H1 (cell line): ENCODE data around the gene MOCS3.

Experiments used
- ASH2L ChIP-seq: fragments of 200-600, 300-600 bp; sonication (generic); IDR thresholded peaks from one replicate; pipeline ENCODE4 v1.7.1; 2017; ENCODE audit warnings: low read length
- BCL11A ChIP-seq, 2 experiments: IDR thresholded peaks; one replicate each; pipeline ENCODE4 v1.6.1; 2011; ENCODE audit warnings: low read depth in 2 of 2, low read length in 2 of 2, mild to moderate bottlenecking in 2 of 2
- EP300 ChIP-seq, 2 experiments: IDR thresholded peaks; 1 replicate in 1 of 2; 2 replicates in 1 of 2; pipeline ENCODE4 v1.6.1; 2011 to 2012; ENCODE audit warnings: low read depth in 2 of 2, low read length in 2 of 2, mild to moderate bottlenecking in 2 of 2, borderline replicate concordance in 1 of 2, inconsistent platforms in 1 of 2, moderate library complexity in 1 of 2
- JUN ChIP-seq: IDR thresholded peaks from 2 replicates; pipeline ENCODE4 v1.6.1; 2011; ENCODE audit warnings: low read depth, mild to moderate bottlenecking, improper control_type of control experiment, low read length
- RAD21 ChIP-seq, 2 experiments: IDR thresholded peaks in 1 of 2; conservative IDR thresholded peaks in 1 of 2; 2 replicates each; pipeline ENCODE4 v1.6.1; 2011; ENCODE audit warnings: low read depth in 2 of 2, low read length in 2 of 2, improper control_type of control experiment in 1 of 2, inconsistent platforms in 1 of 2, mild to moderate bottlenecking in 1 of 2, moderate library complexity in 1 of 2
- TAF1 ChIP-seq: IDR thresholded peaks from 2 replicates; pipeline ENCODE4 v1.6.1; 2011; ENCODE audit warnings: mild to moderate bottlenecking, low read depth, low read length
- TEAD4 ChIP-seq: IDR thresholded peaks from 2 replicates; pipeline ENCODE4 v1.6.1; 2012; ENCODE audit warnings: low read depth, low read length, inconsistent platforms, mixed read lengths
- TF ChIP-seq, protein P1 (sequence below), 3 experiments: IDR thresholded peaks; 1 replicate in 2 of 3; 2 replicates in 1 of 3; pipeline versions ENCODE4 v1.5.1 to v1.6.1; 2011; ENCODE audit warnings: low read length in 3 of 3, mild to moderate bottlenecking in 3 of 3, inconsistent platforms in 2 of 3, low read depth in 1 of 3, moderate library complexity in 1 of 3; ENCODE audit not compliant: insufficient read depth in 1 of 3; ENCODE audit errors: control extremely low read depth in 1 of 3

DNA sequence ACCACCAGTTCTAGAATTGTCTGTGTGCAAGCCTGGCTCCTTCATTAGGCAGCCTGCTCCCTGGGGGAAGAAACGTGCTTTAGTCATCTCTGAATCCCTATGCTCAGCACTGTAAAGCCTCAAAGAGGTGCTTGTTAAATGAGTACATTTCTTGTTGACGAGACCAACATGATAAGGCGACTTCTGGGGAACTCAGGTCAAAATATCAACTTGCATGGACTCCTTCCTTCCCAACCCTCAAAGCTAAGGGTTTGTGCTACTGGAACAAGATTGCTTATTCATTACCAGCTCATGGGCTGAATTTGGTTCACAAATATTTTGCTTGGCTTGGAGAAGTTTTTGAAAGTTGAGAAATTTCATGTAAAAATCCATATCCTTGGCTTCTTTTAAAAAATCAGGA is 53.7 kb downstream of the MOCS3 start:
- TF ChIP-seq EP300 (IDR thresholded peaks at IDR 0.05; ENCODE audit: borderline replicate concordance in 1 of 2, low read depth in 2 of 2, low read length in 2 of 2) (no peak), TEAD4 (no peak), JUN (no peak), ASH2L (no peak), TAF1 (no peak), RAD21 (IDR thresholded peaks at IDR 0.05 in 1 of 2, conservative IDR thresholded peaks at IDR 0.05 in 1 of 2; ENCODE audit: low read depth in 2 of 2, low read length in 2 of 2) (no peak), BCL11A (IDR thresholded peaks at IDR 0.05; ENCODE audit: low read depth in 2 of 2, low read length in 2 of 2) (no peak)
- TF ChIP-seq, protein P1, sequence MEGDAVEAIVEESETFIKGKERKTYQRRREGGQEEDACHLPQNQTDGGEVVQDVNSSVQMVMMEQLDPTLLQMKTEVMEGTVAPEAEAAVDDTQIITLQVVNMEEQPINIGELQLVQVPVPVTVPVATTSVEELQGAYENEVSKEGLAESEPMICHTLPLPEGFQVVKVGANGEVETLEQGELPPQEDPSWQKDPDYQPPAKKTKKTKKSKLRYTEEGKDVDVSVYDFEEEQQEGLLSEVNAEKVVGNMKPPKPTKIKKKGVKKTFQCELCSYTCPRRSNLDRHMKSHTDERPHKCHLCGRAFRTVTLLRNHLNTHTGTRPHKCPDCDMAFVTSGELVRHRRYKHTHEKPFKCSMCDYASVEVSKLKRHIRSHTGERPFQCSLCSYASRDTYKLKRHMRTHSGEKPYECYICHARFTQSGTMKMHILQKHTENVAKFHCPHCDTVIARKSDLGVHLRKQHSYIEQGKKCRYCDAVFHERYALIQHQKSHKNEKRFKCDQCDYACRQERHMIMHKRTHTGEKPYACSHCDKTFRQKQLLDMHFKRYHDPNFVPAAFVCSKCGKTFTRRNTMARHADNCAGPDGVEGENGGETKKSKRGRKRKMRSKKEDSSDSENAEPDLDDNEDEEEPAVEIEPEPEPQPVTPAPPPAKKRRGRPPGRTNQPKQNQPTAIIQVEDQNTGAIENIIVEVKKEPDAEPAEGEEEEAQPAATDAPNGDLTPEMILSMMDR (IDR thresholded peaks at IDR 0.05; ENCODE audit: control extremely low read depth in 1 of 3, insufficient read depth in 1 of 3, low read depth in 1 of 3, low read length in 3 of 3), result no peak
